ENCODE measurements around the gene ANKRD34A.

Gene ANKRD34A

DNA sequence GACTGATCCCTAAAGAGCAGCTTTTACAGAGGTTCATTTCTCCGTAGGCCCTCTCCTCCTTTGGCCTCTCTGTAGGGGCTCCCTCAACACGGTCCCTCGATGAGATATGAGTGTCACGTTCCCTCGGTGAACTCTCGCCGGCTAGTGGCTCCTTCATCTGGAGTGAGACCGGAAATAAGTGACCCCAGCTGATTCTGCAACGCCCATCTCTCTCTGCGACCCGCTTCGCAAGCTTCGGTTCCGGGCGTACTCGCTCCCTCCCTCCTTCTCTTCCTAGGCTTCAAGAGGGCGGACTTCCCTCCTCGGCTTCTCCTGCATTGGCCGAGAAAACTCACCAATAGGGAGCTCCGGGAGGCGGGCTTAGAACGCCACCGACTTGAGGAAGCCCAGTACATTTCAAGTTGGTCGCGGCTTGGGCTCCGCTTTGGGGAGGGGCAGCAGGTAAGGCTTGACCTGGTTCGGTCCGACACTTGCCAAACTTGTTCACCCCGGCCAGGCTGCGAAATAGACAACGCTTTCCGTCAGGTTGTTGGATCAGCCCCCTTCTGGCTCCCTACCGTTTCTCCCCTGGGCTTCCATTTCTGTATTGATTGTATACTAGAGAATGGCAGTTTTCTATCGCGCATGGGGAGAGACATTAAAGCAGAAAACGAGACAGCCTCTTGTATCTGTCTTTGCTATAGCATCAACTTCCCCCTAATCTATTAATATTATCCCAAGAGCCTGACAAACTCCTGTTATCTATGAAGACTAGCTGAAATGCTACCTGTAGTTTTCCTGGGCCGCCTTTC is at the start of gene ANKRD34A, which contains the start of gene POLR3GL:
Gene ANKRD34A (minus strand): TSS at position 248 of the 791 bp plus-strand sequence. CDS start 2,816 bp downstream, outside the sequence.
Gene POLR3GL (plus strand): TSS at position 363 of the 791 bp plus-strand sequence. CDS start 10,176 bp downstream, outside the sequence.
- DNase-seq: peak; percentile 88

DNA sequence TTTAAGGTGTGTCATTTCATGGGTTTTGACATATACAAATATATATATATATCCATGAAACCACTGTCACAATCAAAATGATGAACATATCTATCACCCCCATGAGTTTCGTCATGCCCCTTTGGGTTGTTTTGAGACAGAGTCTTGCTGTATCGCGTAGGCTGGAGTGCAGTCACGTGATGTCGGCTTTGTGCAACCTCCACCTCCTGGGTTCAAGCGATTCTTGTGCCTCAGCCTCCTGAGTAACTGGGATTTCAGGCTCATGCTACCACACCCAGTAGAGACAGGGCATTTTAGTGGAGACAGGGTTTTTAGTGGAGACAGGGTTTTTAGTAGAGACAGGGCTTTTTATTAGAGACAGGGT is 49.2 kb upstream of the ANKRD34A start:
- no peak for DNase-seq

DNA sequence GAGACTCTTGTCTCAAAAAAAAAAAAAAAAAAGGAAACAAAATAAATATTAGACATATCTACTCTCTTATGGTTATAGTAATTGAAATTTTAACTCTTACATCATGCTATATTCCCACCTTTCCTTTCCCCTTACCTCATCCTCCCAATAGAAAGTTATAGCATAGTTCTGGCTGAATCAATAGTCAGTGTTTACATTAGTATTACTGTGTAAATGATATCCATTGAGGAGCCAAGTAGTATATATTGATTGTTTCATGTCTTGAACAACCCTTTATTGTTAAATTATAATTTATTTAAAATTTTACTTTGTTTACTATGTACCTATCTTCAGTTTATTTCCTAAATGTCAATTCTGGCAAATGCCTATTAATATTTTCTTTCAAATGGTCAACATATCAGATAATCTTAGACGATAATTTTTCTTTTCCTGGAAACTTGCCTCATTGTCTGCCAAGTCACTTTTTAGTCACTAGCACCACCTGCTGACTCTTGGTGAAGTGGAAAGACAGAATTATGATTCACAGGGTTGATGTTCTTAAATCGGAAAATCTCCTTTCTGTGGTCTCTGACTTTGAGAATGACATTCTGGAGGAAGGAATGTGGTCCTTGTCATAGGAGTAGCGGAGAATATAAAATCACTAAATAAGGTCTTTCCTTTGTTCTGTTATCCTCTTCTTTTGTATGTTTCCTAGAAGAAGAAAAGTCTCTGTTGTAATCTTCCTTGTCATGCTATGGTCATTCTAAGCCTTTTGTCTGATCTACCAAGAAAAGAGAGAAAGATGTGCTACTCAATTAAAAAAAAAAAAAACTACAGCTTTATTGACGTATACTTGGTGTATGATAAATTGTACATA is 48.6 kb upstream of the ANKRD34A start:
- DNase-seq: peak; percentile 80

DNA sequence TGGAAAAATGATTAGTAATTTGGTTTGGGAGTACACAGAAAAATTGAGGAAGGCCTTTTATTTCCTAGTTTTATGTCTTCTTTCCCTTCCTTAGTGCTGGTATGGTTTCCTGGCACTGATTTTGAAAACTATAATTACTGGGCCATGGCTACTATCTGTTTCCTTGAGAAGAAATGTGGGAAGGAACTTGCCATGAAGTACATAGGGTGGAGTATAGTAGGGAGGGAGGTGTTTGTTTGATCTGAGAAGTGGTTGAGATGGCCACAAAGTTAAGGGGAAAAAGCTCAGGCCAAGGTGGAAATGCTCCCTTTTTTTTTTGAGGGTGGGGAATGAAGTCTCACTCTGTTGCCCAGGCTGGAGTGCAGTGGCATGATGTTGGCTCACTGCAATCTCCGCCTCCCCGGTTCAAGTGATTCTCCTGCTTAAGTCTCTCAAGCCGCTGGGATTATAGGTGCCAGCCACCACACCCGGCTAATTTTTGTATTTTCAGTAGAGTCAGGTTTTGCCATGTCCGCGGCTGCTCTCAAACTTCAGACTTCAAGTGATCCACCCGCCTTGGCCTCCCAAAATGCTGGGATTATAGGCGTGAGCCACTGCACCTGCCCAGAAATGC is 45.9 kb upstream of the ANKRD34A start:
- DNase-seq: no peak

DNA sequence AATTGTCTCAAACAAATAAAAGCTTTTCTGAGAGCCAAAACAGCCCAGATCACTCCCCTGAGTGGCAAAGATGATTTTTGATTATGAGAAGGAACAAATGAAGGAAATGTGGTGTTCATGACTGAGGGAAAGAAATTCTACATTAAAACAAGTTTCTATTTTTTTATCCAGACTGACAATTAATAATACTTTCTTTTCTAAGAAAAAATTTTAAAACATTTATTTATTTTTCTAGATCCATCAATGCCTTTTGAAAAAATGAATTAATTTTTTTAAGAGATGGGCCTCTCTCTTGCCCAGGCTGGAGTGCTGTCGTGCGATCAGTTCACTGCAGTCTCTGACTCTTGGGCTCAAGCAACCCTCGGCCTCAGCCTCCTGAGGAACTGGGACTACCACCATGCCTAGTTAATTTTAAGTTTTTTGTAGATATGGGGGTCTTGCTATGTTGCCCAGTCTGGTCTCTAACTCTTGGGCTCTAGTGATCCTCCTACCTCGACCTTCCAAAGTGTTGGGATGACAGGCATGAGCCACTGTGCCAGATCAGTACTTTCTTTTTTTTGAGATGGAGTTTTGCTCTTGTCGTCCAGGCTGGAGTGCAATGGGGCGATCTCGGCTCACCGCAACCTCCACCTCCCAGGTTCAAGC is 43.2 kb upstream of the ANKRD34A start:
- DNase-seq: no peak

DNA sequence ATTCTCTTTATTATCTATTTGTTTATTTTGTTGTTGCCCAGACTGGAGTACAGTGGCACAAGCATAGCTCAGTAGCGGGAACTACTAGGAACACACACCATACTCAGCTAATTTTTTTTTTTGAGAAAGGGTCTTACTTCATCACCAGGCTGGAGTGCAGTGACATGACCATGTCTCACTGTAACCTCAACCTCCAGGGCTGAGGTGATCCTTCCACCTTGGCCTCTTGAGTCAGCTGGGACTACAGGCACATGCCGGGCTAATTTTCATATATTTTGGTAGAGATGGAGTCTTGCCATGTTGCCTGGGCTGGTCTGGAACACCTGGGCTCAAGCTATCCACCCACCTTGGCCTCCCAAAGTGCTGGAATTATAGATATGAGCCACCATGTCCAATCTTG is 37.3 kb upstream of the ANKRD34A start:
- no peak for DNase-seq

DNA sequence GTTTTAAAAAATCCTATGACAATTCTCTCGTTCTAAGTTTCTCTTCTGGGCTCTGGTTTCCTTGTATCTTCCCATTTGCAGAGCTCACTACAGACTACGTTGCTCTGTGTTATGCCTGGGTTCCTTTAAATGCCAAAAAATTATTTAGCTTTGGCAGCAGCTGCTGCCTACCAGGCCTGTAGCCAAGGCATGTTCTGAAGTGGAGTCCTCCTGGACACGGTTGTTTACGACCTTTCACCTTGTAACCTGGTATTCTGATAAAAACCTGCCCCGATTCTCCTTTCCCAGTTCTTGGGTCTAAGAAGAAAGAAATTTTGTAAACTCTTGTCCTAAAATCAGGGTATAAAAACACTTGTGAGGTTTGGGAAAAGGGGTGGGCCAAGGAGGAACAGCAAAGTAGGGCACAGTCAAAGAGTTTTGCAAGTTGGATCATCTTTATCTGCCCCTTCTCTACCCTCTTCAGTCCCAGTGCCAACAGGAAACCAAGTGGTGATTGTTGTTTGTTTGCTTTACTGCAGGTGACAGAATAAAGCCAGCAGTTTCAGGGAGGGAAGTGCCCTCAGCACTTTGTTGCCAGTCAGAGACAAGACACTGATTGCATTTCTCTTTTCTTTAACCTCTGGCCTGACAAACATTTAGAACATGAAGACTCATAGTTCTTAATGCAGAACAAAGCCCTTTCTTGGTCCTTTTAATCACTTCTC is 35.1 kb upstream of the ANKRD34A start:
- no peak for DNase-seq

DNA sequence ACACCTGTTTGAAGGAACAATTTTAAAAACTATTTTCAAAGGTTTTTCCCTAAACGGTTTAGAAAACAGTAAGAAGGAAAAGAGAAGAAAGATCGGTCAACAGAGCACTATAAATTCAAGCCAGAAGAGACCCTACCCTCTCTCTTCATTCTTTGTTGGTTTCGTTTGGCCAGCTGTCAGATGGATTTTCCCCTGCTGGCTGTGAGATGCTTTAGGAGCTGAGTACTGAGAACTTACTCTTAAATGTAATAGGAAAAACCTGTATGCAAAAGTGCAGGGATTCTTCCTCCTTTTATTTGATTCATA is 33.3 kb upstream of the ANKRD34A start:
- no peak for DNase-seq

DNA sequence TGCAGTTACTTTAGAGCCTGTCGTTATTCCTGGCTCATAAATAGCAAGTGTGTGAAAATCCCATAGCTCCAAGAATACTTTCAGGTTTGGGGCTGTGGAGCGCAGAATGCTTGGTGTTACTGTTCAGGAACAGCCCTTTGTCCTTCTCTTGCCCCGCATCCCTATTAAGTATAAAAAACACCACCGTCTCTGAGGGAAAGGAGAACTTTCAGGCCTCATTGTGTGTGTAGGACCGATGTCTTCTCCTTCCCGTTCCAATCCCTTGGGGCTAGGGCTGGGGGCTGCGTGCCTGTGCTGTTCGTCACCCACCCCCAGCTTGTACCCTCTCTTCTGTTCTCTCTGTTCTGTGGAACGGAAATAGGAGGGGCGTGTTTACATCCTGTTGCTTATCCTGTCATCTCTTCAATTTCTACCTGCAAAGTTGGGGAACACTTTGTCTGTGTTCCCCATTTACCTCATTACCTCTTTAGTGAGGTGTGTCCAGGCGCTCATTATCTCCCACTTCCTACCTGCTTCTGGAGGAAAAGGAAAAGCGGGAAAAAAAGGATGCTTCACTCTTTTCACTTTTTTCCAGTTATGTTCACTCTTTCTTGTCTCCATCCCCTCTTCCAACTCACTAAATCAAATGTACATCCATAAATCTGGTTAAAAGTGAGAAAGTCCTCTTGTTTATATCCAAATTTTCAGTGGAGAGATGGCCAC is 32.8 kb upstream of the ANKRD34A start:
- DNase-seq: no peak

DNA sequence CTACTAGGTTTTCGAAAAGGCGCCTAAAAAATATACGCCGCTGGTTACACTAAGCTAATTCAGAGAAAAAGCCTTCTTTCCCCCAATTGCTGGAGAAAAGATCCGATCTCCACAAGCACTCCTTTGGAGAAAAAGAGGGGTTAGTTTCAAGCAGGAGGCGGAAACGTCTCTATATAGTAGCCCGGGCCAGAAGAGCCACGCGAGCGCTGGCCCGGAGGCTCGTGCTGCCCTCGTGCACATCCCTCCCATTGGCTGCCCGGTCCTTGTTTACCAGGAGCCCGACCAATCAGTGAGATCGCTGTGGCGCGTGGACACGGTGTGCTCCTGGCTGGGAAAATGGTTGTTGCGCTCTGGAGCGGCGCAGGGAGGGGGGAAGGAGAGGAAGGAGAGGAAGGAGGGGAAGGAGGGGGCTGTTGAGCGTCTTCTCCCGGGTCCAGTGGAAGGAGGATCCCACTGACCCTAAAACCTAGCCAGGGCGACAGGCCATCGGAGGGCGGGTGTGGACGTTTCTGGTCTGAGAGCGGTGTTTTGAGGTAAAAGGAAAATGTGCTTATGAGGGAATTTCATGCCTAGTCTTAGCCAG is 32.1 kb upstream of the ANKRD34A start, which contains the start of gene TXNIP:
Gene TXNIP (minus strand): TSS at position 147 of the 583 bp plus-strand sequence. CDS start 313 bp downstream, outside the sequence.
- DNase-seq: peak; percentile 99

DNA sequence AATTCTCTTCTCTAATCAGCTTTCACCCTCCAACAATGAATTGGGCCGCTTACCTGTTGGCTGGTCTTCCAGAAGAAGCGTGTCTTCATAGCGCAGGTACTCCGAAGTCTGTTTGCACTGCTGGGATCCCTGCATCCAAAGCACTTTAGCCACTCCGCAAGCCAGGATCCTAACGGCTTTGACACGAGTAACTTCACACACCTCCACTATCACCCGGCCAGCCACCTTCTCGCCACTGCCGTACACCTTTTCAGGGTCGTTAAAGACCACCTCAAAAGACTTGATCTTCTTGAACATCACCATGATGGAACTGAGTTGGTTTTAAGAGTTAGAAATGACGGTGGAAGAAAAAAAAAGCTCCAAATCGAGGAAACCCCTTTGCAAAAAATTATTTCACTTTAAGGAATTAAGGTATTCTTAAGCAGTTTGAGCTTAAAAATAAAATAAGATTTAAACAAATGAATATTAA is 31.6 kb upstream of the ANKRD34A start:
- DNase-seq: no peak

DNA sequence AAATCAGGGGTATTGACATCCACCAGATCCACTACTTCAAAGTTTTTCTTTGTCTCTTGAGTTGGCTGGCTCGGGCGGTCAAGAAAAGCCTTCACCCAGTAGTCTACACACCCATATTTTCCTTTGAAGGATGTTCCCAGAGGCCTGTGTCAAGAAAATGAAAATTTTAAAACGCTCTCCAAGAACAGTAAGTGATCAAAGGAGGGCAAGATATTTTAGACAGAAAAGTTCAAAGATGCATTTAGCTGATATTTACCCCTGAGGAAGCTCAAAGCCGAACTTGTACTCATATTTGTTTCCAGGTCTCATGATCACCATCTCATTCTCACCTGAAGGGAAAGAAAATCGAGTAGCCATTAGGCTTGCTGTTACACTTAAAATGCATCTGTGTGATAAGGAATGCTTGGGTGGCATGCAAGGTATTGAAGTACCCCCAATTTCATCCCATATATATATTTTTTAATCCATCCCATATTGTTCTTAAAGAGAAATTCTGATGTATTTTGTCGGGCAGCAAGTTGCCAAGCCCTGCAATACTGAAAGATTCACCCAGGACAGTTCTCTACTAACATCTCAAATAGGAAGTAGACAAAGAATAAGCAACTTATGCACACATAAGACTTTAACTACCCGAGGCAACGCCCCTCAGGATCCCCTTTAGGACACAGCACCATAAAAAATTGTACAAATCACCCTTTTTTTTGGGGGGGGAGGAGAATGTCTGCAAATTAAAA is 30.9 kb upstream of the ANKRD34A start:
- no peak for DNase-seq

DNA sequence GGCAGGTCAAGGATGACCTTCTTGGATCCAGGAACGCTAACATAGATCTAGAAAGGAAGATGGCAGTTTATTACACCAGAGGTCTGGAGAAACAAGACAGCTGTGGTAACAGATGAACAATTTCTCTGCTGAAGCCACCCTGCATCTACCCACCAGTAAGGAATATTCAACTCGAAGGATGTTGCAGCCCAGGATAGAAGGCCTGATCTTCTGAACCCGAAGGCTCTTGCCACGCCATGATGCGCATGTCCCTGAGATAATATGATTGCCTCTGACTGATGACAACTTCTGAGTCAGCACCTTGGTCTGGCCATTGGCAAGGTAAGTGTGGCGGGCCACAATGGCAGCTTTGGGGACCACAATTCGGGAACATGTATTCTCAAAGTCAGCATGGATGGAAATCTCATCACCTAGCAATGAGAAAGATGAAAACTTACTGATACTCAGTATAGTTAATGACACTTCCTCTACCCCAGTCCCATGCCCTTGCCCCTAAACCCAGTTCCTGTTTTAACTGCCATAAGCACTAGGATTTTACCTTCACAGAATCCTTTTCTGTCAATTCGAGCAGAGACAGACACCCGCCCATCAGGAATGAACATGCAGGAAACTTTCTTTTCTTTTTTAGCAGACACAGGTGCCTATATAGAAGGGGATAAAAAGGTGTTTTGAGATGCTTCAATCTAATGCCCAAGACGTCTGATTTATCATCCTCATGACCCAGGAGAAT is 30.2 kb upstream of the ANKRD34A start:
- no peak for DNase-seq

DNA sequence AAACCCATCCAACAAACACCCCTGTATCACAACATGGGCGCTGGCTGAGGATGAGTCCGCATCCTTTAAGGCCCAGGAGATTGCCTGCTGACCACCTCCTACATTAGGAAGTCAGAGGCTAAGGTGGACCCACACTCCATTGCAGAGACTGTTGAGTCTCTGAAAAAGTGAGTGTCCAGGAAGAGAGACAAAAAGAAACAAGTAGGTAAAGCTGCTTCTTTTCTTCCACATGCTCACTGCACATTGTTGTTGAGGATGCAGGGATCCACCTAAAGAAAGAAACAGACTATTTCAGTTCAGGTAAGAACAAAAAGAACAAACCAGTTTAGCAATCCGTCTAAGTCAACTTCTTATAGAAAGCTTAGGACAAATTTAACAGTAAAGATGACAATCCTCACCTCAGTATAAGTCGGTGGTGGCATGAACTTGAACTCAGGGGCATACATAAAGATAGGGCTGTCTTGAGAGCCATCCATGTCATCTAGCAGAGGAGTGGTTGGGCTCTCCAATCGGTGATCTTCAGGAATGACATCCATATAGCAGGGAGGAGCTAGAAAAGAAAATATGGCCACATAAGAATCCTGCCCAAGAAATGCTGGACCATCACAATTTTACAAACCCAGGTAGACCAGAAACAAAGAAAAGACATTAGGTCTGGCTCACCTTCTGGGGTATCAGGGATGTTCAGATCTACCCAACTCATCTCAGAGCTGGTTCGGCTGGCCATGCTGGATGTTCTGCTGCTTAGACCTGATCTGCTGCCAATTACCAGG is 29.4 kb upstream of the ANKRD34A start:
- DNase-seq: no peak

DNA sequence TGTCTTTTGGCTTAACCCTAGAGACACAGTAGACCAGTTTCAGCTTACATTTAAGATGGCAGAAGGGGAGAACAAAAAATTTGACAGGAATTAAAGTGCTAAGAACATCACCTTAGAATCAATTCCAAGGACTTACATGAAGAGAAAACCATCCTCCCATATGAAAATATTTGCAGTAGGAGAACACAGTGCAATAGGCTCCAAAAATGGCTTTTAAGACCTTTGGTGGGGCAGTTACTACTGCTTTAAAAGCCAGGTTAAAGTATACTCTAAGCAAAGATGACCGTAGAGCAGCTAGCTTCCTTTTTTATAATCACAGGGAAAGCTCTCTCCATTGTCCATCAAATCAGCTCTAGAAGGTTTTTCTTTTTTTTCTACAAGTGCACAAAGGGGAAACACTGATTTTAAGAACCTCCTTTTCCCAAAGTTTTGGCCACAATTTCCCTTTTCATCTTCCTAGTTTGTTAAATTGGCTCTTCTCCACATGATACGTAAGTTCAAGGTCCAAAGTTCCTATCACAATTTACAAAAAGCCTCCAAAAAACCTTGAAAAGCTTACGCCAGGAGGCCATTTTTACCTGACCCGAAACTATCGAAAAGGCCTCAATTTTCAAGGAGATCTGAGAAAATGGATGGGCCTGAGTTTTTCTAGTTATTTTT is 28.7 kb upstream of the ANKRD34A start:
- no peak for DNase-seq

DNA sequence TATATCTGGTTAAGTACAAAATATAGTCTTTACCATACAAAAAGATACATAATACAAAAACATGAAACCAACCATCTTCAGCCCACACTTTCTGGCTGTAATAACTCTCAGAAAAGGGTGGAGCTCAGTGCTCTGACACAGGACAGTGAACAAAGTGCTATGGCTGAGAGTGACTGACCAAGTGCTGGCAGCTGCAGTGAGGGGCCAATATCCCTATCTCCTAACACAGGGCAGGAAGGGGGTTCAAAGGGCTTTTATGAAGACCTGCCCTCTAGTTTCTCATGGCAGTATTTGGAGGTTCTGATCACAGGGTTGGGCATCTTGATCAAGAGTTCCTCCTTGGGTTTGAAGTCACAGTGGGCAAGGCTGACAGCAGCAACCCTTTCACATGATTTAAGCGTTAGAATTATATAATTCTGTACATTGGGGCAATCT is 28.1 kb upstream of the ANKRD34A start:
- DNase-seq: no peak

DNA sequence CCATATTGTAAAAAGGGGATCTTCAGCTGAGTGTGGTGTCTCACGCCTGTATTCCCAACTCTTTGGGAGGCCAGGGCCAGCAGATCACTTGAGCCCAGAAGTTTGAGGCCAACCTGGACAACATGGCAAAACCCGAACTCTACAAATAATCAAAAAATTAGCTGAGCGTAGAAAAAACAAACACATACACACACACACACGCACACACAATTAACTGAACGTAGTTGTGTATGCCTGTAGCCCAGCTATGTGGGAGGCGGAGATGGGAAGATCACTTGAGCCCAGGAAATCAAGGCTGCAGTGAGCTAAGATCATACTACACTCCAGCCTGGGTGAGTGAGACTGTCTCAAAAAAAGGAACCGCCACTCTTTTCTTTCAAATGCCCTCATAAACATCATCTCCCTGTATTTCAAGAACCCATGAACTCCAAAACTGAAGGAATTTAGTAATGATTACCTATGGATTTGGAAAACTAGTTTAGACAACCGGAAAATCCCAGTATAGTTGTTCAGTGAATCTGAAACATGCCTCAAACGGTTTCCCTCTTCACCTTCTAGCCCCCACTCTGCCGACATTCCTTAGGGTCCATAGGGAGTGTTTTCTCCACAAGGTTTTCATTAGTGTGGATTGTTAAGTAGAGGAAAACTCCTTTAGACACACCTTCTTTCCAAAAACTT is 27.5 kb upstream of the ANKRD34A start:
- DNase-seq: no peak
